GM21723 (cell line): Measurements from ENCODE around the gene DNAJB5.
"Not testable (repeated sequence)": the region's sequence is repeated elsewhere in the genome, so short reads cannot be mapped to it uniquely, and the experiment has no call there.

ENCODE experiments used
- ATAC-seq: cut with Tn5 transposase; IDR thresholded peaks from one replicate; pipeline ENCODE4 v1.9.1; 2021; ENCODE audit warnings: mild to moderate bottlenecking, moderate library complexity; ENCODE audit not compliant: unreplicated experiment

The DNAJB5 gene

DNA sequence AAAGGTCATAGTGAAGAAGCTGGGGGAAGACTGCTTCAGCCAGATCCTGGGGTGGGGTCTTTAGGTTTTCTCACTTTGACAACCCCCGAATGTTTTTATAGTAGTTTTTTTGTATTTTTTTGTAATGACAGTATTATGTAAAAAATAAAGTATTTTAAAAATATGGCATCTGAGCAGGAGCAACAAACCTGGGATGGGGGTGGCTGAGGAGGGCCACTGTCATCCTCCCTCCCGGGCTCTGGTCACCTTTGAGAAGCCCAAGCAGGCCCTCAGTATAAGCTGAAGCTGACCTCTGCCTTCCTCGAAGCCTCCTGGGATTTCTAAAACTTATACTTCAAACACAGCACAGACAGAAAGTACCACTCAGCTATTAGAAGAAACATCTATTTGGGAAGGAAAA lies 8.7 kb downstream of the DNAJB5 start:
- no peak for ATAC-seq

- ATAC-seq: no peak
Observed at GRCh38 chr9:34999576-34999975, 10.0 kb downstream of the DNAJB5 start.

DNA sequence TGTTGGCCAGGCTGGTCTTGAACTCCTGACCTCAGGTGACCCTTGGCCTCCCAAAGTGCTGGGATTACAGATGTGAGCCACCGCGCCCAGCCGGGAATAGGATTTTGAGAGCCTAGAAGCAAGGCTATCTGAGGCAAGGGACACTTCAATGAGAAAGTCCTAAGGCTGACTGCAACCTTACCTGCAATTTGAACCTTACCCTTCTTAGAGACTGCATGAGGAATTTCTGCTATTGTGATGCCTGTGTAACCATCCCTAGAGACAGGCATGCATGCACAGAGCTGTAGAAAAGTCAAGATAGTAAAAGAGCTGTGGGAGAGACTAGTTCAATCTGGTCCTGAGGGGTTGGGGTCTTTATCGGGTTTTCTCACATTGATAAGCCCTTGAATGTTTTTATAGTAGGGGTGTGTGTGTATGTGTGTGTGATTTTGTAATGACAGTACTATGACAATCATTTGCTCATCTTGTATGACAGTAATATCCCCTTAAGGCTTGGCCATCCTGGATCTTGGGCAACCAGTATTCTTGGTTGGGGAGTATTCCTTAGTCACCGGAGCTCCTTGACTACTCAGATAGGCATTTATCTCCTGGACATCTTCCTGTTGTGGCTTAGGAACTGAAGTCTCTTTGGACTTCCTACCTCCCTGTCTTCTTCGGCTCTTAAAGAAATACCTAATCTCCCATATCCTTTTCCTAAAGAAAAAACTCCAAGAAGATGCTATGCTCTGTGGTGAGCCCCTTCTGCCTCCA lies 11.2 kb downstream of the DNAJB5 start:
- ATAC-seq: no peak

- no peak for ATAC-seq
Observed at GRCh38 chr9:35001285-35001677, 11.7 kb downstream of the DNAJB5 start.

- ATAC-seq: no peak
Observed at GRCh38 chr9:35001803-35002502, 12.4 kb downstream of the DNAJB5 start.

- no peak for ATAC-seq
Observed at GRCh38 chr9:35002623-35003022, 13.1 kb downstream of the DNAJB5 start.

DNA sequence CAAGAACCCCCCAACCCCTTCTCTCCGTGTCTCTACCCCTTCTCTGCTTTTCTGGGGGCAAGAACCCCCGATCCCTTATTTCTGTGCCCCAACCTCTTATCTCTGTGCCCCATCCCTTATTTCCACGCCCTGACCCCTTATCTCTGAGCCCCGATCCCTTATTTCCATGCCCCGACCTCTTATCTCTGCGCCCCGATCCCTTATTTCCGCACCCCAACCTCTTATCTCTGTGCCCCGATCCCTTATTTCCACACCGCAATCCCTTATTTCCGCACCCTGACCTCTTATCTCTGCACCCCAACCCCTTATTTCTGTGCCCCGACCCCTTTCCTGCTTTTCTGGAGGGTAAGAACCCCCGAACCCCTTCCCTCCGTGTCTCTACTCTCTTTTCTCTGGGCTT lies 14.8 kb downstream of the DNAJB5 start:
- ATAC-seq: not testable (repeated sequence)

GRCh38 chr9:35010351-35010958 lies 20.9 kb downstream of the DNAJB5 start:
- ATAC-seq: no peak

- no peak for ATAC-seq
Observed at GRCh38 chr9:35014517-35014916, 25.0 kb downstream of the DNAJB5 start.

DNA sequence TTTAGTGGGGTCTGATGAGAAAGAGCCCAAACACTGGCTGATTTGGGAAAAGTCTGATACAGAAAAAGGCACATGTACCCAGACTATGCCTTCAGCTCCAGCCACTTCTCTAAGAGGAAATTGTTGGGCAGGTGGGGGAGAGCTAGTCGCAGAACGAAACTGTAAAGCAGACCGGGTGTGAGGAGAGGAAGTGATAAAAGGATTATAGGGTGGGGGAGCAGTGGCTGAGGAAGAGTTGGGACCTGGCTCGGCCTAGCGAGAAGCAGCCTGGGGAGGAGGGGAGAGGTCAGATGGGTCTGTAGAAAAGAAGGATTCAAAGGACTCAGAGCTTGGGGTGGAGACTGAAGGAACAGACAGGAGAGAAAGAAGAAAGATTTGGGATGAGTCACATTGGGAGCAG lies 33.9 kb downstream of the DNAJB5 start:
- ATAC-seq: not testable (repeated sequence)

GRCh38 chr9:35026671-35027070 lies 37.1 kb downstream of the DNAJB5 start:
- ATAC-seq: no peak

GRCh38 chr9:35027374-35027773 lies 37.8 kb downstream of the DNAJB5 start:
- ATAC-seq: no peak

DNA sequence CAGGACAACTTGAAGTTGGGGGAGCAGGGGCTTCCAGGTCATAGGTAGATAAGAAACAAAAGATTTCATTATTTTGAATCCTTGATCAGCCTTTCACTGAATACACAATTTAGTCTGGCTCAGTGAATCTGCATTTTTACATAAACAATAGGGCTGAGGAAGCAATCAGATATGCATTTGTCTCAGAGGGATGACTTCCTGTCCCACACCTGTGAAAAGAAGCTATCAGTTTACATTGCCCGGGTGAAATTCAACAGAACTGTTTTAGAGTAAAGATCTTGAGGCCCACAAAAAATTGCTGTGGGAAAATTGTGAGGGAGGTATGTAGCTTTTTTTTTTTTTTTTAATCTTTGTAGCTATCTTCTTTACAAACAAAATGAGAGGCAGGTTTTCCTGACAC lies 38.3 kb downstream of the DNAJB5 start:
- ATAC-seq: no peak

GRCh38 chr9:35028341-35028740 lies 38.8 kb downstream of the DNAJB5 start:
- ATAC-seq: no peak

DNA sequence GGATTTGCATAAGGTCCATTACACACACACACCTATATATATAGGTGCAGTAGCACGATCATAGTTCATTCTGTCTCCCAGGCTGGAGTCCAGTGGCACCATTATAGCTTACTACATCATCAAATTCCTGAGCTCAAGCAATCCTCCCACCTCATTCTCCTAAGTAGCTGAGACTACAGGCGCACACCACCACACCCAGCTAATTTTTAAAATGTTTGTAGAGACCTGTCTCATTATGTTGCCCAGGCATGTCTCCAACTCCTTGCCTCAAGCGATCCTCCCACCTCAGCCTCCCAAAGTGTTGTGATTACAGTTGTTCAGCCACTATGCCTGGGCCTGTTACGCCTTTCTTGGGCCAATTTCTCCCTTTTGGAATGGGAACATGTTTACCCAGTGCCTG lies 39.7 kb downstream of the DNAJB5 start:
- no peak for ATAC-seq

DNA sequence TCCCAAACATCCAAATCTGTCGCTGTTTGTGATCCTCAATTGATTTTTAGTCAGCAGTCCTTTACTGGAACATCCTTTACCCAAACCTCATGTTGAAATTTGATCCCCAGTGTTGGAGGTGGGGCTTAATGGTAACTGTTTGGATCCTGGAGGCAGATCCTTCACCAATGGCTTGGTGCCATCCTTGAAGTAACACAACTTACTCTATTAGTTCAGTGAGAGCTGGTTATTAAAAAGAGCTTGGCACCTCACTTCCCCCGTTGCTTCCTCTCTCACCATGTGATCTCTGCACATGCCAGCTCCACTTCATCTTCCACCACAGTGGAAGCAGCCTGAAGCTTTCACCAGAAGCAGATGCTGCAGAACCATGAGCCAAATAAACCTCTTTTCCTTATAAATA lies 40.3 kb downstream of the DNAJB5 start:
- no peak for ATAC-seq

GRCh38 chr9:35033101-35033500 lies 43.6 kb downstream of the DNAJB5 start:
- no peak for ATAC-seq

DNA sequence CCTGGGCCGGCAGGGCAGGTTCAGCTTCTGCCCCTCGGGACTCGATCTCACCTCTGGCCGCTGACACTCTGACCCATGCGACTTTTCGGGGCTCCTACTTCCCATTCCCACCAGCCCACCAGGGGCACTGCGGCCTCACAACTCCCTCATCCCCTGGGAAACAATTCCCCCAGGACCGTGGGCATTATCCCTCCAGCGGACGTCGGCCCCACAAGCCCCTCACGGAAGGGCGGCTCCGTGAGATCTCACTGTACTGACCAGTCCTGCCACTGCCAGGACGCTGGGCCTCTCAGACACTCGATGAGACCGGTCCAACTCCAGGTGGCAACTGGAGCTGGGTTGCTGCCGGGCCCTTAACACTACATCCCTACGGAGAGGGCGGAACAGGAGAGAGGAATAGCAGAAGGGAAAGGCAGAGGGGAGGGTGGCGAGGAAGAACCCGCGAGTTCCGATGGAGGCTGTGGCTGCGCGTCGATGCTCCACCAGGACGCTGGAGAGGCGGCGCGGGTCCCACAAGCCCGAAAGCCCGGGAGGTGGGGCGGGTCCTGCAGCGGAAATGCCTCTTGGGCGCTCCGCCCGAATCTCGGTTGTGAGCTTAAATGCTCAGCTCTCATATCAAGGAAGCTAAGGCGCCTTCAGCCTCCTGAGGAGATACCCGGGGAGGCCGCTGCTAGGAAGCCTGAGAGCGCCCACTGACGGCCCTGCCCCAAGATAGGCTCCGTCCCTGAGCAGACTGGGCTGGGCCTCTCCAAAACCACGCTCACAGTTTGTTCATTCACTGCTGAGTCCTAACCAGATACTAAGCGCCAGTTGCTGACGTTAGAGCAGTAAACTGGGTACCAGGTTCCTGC lies 46.5 kb downstream of the DNAJB5 start:
- no peak for ATAC-seq

GRCh38 chr9:35042081-35042604 lies 52.6 kb downstream of the DNAJB5 start:
- ATAC-seq: no peak

DNA sequence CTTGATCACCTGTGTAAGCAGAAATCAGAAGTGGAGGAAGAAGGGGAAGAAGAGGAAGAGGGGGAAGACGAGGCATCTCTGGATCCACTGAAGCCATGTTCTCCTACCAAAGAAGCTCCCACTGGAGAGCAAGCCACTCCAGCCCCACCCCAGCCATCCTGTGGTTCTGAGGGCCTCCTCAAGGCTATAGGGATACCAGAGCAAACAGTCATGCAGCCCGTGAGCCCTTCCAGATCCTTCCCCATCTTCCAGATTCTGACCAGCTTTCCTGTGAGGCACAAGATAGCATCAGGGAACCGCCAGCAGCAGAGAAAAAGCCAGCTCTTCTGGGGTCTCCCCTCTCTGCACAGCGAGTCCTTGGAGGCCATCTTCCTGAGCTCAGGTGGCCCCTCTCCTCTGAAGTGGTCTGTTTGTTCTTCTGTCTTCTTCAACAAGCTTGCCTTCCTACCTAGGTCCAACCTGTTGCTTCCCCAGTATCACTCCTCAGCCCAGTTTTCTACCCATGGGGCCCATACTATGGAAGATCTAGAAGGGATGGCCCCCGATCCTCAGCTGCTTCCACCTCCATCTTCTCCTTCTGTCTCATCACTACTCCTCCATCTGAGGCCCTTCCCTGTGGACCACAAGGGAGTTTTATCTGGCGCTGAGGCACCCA lies 53.5 kb downstream of the DNAJB5 start:
- no peak for ATAC-seq
